ENCODE data around the gene TPM4.

The TPM4 gene

DNA sequence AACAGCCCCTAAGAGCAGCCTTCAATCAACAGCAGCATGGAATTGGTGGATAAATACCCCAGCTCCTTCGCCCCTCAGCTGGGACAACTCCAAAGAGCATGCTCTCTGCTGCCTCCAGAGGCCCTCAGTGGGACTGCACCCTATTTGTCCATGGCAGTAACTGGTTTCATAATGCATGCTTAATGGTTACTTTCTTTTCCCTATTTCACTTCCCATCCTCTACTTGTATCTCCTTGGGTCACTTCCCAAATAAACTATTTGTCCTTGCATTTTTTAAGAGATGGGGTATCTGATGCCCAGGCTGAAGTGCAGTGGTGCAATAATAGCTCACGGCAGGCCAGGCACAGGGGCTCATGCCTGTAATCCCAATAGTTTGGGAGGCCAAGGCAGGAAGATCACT is 13.5 kb upstream of the TPM4 start:
- no peak overlapping the region for H3K27ac ChIP-seq (ENCODE audit: insufficient read depth in 1 of 2, low read depth in 1 of 2, low read length in 2 of 2, poor library complexity in 1 of 2, severe bottlenecking in 2 of 2)
- H3K9me3 ChIP-seq (ENCODE audit: control extremely low read depth in 1 of 5, control insufficient read depth in 4 of 5, insufficient read depth in 2 of 5, low read depth in 1 of 5, low read length in 4 of 5), result peaks cover 0 to 3% (median 0%) of the 10 kb centered on the region in 5 experiments
- DNase-seq, result peak in 2 of 3 donors; percentile 67 to 78
- ChIA-PET POLR2A (no interaction called here), CTCF (interaction anchor here (0.7 to 5.6 kb wide), 17 partner anchors 9 to 252 kb away, joined by 3 to 40 read pairs (median 4); partner anchors contain the start of gene TPM4)
- 77% methylated on average over 2 of the region's 2 CpGs for WGBS (ENCODE audit: insufficient coverage)
- H3K4me3 ChIP-seq (ENCODE audit: control insufficient read depth in 1 of 7, extremely low read depth in 1 of 7, insufficient read depth in 4 of 7, low read depth in 2 of 7, low read length in 6 of 7), result no peak overlapping the region
- H3K27me3 ChIP-seq (replicated peaks in 2 of 5; ENCODE audit: control insufficient read depth in 4 of 5, insufficient read depth in 5 of 5, low read length in 4 of 5), result no peaks in the 10 kb centered on the region
- no peaks in the 10 kb centered on the region for H3K36me3 ChIP-seq (ENCODE audit: control insufficient read depth in 4 of 4, insufficient read depth in 4 of 4, low read length in 3 of 4)
- H3K4me1 ChIP-seq (ENCODE audit: control extremely low read depth in 1 of 4, control insufficient read depth in 4 of 4, insufficient read depth in 4 of 4, low read length in 3 of 4), result peaks cover 0 to 15% (median 4%) of the 10 kb centered on the region in 4 experiments

- H3K27me3 ChIP-seq (replicated peaks in 2 of 5; ENCODE audit: control insufficient read depth in 4 of 5, insufficient read depth in 5 of 5, low read length in 4 of 5), result no peaks in the 10 kb centered on the region
- DNase-seq, result no peak
- peaks cover 0 to 19% (median 4%) of the 10 kb centered on the region in 4 experiments for H3K4me1 ChIP-seq (ENCODE audit: control extremely low read depth in 1 of 4, control insufficient read depth in 4 of 4, insufficient read depth in 4 of 4, low read length in 3 of 4)
- H3K4me3 ChIP-seq (ENCODE audit: control insufficient read depth in 1 of 7, extremely low read depth in 1 of 7, insufficient read depth in 4 of 7, low read depth in 2 of 7, low read length in 6 of 7), result no peak overlapping the region
- peaks cover 0 to 3% (median 0%) of the 10 kb centered on the region in 5 experiments for H3K9me3 ChIP-seq (ENCODE audit: control extremely low read depth in 1 of 5, control insufficient read depth in 4 of 5, insufficient read depth in 2 of 5, low read depth in 1 of 5, low read length in 4 of 5)
- ChIA-PET CTCF (interaction anchor here (0.7 to 5.6 kb wide), 13 partner anchors 10 to 154 kb away, joined by 3 to 40 read pairs (median 4); partner anchors contain the start of genes FAM32A, HSH2D and TPM4), POLR2A (no interaction called here)
- 97% methylated on average over 14 of the region's 16 CpGs for WGBS (ENCODE audit: insufficient coverage)
- H3K27ac ChIP-seq (ENCODE audit: insufficient read depth in 1 of 2, low read depth in 1 of 2, low read length in 2 of 2, poor library complexity in 1 of 2, severe bottlenecking in 2 of 2), result no peak overlapping the region
- H3K36me3 ChIP-seq (ENCODE audit: control insufficient read depth in 4 of 4, insufficient read depth in 4 of 4, low read length in 3 of 4), result no peaks in the 10 kb centered on the region
Measured at GRCh38 chr19:16064209-16064889, 11.9 kb upstream of the TPM4 start.

DNA sequence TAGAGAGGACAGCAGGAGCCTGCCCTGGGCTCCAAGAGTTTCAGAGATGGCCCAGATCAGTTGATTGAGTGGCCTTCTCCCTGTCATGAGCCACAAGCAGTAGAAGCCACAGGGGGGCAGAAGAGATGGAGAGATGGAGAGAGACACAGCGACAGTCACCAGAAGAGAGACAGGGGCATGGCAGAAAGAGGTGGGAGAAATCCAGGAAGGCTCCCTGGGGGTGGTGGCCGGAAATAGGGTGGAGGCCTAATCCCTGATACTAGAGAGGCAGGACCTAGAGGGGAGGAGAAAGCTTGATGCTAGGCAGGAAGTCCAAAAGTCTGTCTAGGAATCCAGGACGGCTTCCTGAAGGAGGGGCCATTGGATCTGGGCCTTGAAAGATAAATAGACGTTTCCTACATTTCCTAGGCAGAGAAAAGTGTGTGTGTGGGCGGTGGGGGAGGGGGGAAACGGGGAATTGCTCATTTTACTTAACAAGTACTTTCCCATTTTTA is 9.6 kb upstream of the TPM4 start:
- peak; percentile 57 to 78 (median 77) for DNase-seq
- ChIA-PET CTCF (interaction anchor here (0.8 to 5.6 kb wide), 12 partner anchors 8 to 119 kb away, joined by 3 to 40 read pairs (median 4); partner anchors contain the start of genes FAM32A and TPM4), POLR2A (no interaction called here)
- Histone ChIP-seq H3K9me3 (ENCODE audit: control extremely low read depth in 1 of 5, control insufficient read depth in 4 of 5, insufficient read depth in 2 of 5, low read depth in 1 of 5, low read length in 4 of 5) (peaks cover 0 to 3% (median 0%) of the 10 kb centered on the region in 5 experiments), H3K4me3 (ENCODE audit: control insufficient read depth in 1 of 7, extremely low read depth in 1 of 7, insufficient read depth in 4 of 7, low read depth in 2 of 7, low read length in 6 of 7) (no peak overlapping the region), H3K4me1 (ENCODE audit: control extremely low read depth in 1 of 4, control insufficient read depth in 4 of 4, insufficient read depth in 4 of 4, low read length in 3 of 4) (peaks cover 0 to 42% (median 26%) of the 10 kb centered on the region in 4 experiments), H3K36me3 (ENCODE audit: control insufficient read depth in 4 of 4, insufficient read depth in 4 of 4, low read length in 3 of 4) (no peaks in the 10 kb centered on the region), H3K27me3 (replicated peaks in 2 of 5; ENCODE audit: control insufficient read depth in 4 of 5, insufficient read depth in 5 of 5, low read length in 4 of 5) (no peaks in the 10 kb centered on the region), H3K27ac (ENCODE audit: insufficient read depth in 1 of 2, low read depth in 1 of 2, low read length in 2 of 2, poor library complexity in 1 of 2, severe bottlenecking in 2 of 2) (no peak overlapping the region)
- WGBS (ENCODE audit: insufficient coverage), result 44% methylated on average over 4 of the region's 6 CpGs

GRCh38 chr19:16067205-16067938 is 8.9 kb upstream of the TPM4 start:
- peaks cover 0 to 3% (median 0%) of the 10 kb centered on the region in 5 experiments for H3K9me3 ChIP-seq (ENCODE audit: control extremely low read depth in 1 of 5, control insufficient read depth in 4 of 5, insufficient read depth in 2 of 5, low read depth in 1 of 5, low read length in 4 of 5)
- H3K36me3 ChIP-seq (ENCODE audit: control insufficient read depth in 4 of 4, insufficient read depth in 4 of 4, low read length in 3 of 4), result no peaks in the 10 kb centered on the region
- ChIA-PET CTCF (interaction anchor here (0.6 to 5.3 kb wide), 5 partner anchors 7 to 33 kb away, joined by 3 to 40 read pairs (median 3); partner anchors contain the start of gene TPM4), POLR2A (no interaction called here)
- WGBS (ENCODE audit: insufficient coverage), result 79% methylated on average over 36 of the region's 40 CpGs
- no peak overlapping the region for H3K4me3 ChIP-seq (ENCODE audit: control insufficient read depth in 1 of 7, extremely low read depth in 1 of 7, insufficient read depth in 4 of 7, low read depth in 2 of 7, low read length in 6 of 7)
- H3K27ac ChIP-seq (ENCODE audit: insufficient read depth in 1 of 2, low read depth in 1 of 2, low read length in 2 of 2, poor library complexity in 1 of 2, severe bottlenecking in 2 of 2), result no peak overlapping the region
- DNase-seq, result peak in 1 of 3 donors; percentile 36
- peaks cover 0 to 49% (median 28%) of the 10 kb centered on the region in 4 experiments for H3K4me1 ChIP-seq (ENCODE audit: control extremely low read depth in 1 of 4, control insufficient read depth in 4 of 4, insufficient read depth in 4 of 4, low read length in 3 of 4)
- H3K27me3 ChIP-seq (replicated peaks in 2 of 5; ENCODE audit: control insufficient read depth in 4 of 5, insufficient read depth in 5 of 5, low read length in 4 of 5), result no peaks in the 10 kb centered on the region

GRCh38 chr19:16068696-16069259 is 7.5 kb upstream of the TPM4 start:
- DNase-seq, result no peak
- H3K4me1 ChIP-seq (ENCODE audit: control extremely low read depth in 1 of 4, control insufficient read depth in 4 of 4, insufficient read depth in 4 of 4, low read length in 3 of 4), result peaks cover 0 to 61% (median 38%) of the 10 kb centered on the region in 4 experiments
- no peaks in the 10 kb centered on the region for H3K9me3 ChIP-seq (ENCODE audit: control extremely low read depth in 1 of 5, control insufficient read depth in 4 of 5, insufficient read depth in 2 of 5, low read depth in 1 of 5, low read length in 4 of 5)
- H3K4me3 ChIP-seq (ENCODE audit: control insufficient read depth in 1 of 7, extremely low read depth in 1 of 7, insufficient read depth in 4 of 7, low read depth in 2 of 7, low read length in 6 of 7), result no peak overlapping the region
- POLR2A ChIA-PET, result no interaction called here
- no peak overlapping the region for H3K27ac ChIP-seq (ENCODE audit: insufficient read depth in 1 of 2, low read depth in 1 of 2, low read length in 2 of 2, poor library complexity in 1 of 2, severe bottlenecking in 2 of 2)
- CTCF ChIA-PET, result no interaction called here
- H3K36me3 ChIP-seq (ENCODE audit: control insufficient read depth in 4 of 4, insufficient read depth in 4 of 4, low read length in 3 of 4), result no peaks in the 10 kb centered on the region
- 92% methylated on average over 10 of the region's 10 CpGs for WGBS (ENCODE audit: insufficient coverage)
- H3K27me3 ChIP-seq (replicated peaks in 2 of 5; ENCODE audit: control insufficient read depth in 4 of 5, insufficient read depth in 5 of 5, low read length in 4 of 5), result no peaks in the 10 kb centered on the region

DNA sequence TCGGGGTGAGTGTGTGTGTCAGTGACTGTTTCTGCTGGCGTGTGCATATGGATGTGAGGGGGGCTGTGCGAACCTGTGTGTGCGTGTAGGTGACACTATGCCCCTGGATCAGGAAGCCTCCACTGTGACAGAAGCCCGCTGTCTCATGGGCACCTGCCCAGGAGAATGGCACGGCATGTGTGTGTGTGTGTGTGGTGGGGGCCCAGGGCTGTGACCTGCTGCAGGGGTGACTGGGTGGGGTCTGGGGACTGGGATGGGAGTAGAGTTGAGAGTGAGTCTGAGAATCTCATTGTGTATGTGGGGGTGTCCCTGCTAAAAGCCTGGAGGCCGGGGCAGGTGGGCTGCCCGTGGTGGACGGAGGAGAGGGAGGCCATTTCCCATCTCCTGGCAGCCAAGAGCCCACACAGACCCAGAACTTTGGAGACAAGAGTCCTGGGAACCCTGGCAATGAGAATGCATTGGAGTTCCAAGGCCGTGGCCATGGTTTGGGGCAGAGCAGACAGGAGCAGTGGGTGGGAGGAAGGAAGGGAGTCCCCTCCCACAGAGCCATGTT is 6.4 kb upstream of the TPM4 start:
- ChIA-PET CTCF (interaction anchor here (0.6 to 4.7 kb wide), 5 partner anchors 15 to 115 kb away, joined by 3 to 47 read pairs (median 4); partner anchors contain the start of gene FAM32A), POLR2A (interaction anchor here (1.0 to 1.8 kb wide), 2 partner anchors 17 to 70 kb away, joined by 3 to 12 read pairs; no protein-coding TSS in a partner anchor)
- Histone ChIP-seq H3K4me3 (ENCODE audit: control insufficient read depth in 1 of 7, extremely low read depth in 1 of 7, insufficient read depth in 4 of 7, low read depth in 2 of 7, low read length in 6 of 7) (peak overlapping the region in 3 of 7 experiments; percentile 34 to 50 (median 49)), H3K27me3 (replicated peaks in 2 of 5; ENCODE audit: control insufficient read depth in 4 of 5, insufficient read depth in 5 of 5, low read length in 4 of 5) (no peaks in the 10 kb centered on the region), H3K4me1 (ENCODE audit: control extremely low read depth in 1 of 4, control insufficient read depth in 4 of 4, insufficient read depth in 4 of 4, low read length in 3 of 4) (peaks cover 2 to 71% (median 48%) of the 10 kb centered on the region in 4 experiments), H3K27ac (ENCODE audit: insufficient read depth in 1 of 2, low read depth in 1 of 2, low read length in 2 of 2, poor library complexity in 1 of 2, severe bottlenecking in 2 of 2) (peak overlapping the region; percentile 62 to 89), H3K9me3 (ENCODE audit: control extremely low read depth in 1 of 5, control insufficient read depth in 4 of 5, insufficient read depth in 2 of 5, low read depth in 1 of 5, low read length in 4 of 5) (no peaks in the 10 kb centered on the region), H3K36me3 (ENCODE audit: control insufficient read depth in 4 of 4, insufficient read depth in 4 of 4, low read length in 3 of 4) (no peaks in the 10 kb centered on the region)
- DNase-seq, result peak in 2 of 3 donors; percentile 46 to 64
- 96% methylated on average over 5 of the region's 10 CpGs for WGBS (ENCODE audit: insufficient coverage)

All from common myeloid progenitor, CD34-positive (primary cell).